ENCODE data around the gene TSPAN7.
A peak's percentile ranks its signal among the peaks of the same experiment; 100 is the strongest.

The TSPAN7 gene, protein sequence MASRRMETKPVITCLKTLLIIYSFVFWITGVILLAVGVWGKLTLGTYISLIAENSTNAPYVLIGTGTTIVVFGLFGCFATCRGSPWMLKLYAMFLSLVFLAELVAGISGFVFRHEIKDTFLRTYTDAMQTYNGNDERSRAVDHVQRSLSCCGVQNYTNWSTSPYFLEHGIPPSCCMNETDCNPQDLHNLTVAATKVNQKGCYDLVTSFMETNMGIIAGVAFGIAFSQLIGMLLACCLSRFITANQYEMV

DNA sequence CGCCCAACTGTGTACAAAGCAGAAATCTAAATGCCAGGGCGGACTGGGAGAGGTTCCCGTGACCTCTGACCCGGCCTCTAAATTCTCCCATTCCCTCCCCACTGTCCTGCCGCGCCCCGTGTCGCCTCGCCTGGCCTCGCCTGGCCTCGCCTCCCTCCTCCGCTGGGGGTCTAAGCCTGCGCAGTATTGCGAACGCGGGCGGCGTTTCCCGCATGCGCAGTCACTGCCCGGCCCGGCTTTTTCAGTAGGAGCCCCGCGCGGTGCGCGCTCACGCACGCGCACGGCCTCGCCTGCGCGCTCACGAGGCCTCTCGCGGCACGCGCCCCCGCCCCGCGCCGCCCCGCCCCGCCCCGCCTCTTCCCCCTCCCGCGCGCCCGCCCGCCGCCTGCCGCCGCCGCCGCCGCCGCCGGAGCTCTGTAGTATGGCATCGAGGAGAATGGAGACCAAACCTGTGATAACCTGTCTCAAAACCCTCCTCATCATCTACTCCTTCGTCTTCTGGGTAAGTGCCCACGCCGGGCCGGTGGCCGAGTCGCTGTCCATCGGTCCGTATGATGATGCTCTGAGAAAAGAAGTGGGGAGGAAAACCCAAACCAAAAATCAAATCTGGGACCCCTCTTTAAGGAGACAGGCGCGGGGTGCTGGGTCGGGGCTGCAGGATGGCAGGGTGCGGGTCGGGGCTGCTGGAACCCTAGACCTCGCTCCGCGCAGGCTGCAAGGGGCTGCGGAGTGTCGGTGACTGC, at the start of gene TSPAN7:
TSPAN7 (plus strand) TSS at position 417 of the 743 bp plus-strand sequence; CDS start at position 422, 5 bp downstream.
- peak; percentile 80 for DNase-seq

DNA sequence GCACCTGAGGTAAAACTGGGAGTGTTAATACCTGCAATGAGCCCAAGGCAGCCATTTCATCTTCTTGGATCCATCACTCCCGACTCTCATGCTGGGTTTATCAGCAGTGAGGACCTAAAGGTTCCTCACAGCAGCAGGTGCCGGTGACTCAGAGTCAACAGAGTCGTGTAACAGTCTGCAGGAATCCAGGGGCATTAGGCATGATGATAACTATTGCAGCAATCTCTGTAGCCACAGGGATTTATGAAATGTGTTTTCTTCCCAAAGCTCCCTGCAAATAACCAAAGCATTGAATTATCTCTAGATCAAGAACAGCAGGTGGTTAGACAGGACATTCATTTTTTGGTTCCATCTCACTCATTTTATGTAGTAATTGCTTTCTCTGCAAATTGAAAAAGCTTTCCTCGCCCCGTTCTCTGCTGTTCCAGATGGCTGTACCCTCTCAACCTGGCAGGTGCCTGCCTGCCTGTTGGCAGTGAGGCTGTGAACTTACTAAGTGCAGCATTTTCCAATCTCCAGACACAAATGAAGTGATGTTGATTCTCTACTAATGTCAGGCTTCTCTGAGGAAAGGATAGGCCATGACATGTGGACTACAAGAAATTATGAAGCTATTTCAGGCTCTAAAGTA, 48.1 kb upstream of the TSPAN7 start:
- no peak for DNase-seq

DNA sequence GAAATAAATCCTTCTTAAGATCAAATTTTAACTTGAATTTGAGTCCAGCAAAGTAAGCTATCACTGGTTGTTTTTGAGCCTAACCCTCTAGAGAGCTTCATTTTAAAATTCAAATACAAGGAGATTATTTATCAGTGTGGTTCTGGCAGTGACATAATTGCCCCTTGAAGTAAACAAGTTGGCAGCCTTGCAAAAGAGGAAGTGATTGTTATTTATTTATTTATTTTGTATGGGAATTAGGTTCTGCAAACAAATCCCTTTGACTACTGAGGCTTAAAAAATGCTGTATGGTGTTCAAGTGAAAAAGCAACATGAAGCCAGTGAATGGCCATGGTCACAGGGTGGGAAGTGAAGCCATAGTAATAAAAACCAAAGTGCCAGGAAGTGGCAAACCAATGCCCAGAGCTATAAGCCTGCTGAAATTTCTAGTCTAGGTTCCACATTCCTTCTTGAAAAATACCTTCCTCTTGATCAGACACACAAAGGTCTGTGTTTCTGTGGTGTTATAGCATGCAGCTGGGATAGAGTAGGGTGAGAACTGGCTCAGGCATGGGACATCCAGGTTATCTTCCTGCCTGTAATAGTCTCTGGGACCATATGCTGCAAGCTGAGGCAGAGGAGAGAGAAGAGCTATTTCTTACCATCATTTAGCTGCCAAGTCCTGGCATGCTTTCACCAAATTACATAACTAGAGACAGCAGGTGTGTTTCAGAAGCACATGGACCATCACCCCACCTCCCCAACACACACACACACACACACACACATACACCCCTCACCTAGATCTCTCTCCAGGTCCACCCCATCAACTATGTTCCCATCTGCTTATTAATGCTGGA, 47.1 kb upstream of the TSPAN7 start:
- no peak for DNase-seq

DNA sequence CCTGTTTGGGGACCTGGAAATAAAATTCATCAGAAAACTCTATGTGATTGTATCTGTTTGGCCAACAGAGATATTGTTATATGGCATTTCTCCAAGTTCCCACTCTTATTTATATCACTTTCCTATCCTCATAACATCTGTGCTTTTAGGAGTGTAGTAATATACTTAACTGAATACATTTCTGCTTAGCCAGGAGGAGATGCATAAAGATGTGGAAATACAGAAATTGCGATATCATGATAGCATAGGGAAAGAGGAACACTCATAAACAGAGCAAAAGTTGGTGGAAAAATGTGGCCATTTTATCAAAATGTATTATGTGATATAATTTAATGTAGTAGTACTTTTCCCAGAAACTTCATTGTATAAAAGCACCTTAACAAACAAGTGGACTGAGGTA, 46.1 kb upstream of the TSPAN7 start:
- no peak for DNase-seq

DNA sequence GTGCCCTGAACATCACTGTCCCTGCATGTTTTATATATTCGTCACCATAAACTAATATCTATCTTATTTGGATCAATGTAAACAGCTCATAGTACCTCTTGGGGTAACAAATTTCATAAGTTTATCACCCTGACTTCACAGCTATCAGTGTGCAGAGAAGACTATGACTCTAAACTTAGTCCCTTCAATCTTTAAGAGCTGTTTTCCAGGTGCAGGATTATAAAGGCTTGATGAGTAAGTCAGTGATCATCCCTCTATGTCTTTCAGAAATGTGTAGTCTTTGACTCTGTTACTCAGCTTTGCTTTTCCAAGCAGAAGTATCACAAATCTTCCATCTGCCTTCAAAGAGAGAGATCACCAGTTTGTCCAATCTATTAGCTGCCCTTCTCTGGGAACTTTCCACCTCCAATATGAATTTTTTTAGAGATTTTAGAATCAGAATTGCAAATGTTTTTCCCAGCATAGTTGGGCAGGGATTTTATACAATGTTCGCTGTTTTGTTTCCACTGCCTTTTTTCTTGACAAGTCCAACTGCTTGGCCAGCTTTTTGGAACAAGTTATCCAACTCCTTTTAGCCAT, 45.1 kb upstream of the TSPAN7 start:
- no peak for DNase-seq

DNA sequence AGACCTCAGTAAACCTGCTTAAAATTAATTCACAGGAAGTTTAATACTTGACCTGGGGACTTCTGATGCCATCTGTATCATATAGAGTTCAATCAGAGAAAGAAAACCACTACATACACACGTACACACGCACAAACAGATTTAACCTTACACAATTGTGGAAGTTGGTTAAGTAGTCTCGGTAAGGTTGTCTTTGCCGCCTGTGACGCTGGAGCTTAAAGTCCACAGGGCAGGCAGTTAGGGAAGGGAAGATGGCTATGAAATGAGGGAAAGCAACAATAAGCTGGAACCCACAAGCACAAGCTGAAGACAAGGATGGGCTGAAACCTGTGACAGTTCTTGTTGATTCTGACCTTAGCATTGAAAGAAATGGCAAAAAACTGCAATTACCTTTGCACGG, 41.7 kb upstream of the TSPAN7 start:
- no peak for DNase-seq

DNA sequence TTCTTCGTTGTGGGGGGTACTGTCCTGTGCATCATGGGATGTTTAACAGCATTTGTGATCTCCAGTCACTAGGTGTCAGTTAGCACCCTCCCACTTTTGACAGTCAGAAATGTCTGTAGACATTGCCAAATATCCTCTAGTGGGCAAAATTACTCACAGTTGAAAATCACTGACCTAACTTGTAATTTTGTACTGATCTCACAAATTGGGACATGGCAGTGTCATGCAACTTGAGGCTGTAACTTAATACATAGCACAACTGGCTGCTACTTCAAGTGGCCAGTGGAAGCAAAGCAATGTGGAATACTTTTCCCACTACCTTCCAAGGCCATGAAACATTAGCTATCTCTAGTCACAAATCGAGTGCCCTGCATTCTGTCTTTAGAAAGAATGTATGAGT, 23.2 kb upstream of the TSPAN7 start:
- no peak for DNase-seq

DNA sequence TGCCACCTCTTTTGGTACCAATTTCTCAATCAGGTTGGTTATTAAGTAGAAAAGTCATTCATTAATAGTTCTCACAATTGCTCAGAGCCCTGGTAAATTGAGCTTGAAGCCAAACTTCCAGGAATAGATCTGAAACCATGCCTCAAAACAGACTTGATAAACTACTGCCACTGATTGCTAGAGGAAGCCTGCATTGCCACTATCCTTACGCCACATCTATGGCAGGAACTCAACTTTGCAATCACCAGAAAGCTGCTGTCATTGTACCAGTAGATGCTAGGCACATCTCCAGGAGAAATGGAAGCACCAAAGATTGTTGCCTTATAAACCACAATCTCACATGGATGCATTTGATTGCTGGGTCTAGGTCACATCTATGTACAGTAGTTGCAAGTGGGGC, 21.6 kb upstream of the TSPAN7 start:
- DNase-seq, result no peak

DNA sequence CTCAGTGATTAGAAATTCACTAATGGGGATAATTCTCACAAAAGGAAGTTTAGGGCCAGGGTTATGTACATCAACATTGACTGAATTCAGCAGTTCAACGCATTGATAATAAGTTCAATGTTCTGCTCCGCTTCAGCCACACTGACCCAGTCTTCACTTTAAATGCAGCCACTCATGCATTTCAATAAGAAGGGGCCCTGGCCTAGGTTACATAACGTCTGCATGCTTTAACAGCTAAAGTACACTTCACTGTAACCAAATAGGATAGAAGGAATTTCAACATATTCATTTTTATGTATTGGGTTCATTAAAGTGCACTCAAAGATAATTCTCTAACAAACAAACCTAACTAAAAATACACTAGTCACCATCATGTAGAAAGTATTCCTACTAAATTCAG, 12.8 kb upstream of the TSPAN7 start:
- DNase-seq, result no peak

DNA sequence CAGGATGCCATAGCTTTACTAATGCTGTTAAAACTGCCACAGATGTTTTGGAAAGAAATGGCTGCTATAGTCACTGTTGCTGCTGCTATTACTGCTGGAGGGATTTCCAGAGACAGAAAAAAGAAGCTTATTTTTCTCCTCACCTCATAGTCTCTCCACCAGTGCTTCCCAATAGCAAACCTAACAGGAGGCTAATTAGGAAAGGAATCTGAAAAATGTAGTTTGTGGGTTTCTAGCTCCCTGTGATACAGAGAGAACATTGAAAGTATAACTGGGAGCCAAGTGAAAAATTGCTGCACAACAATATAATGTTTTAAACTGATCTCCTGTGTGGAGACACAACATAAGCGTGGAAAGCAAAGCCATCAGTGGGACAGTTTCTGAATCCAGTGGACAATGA, 8.6 kb upstream of the TSPAN7 start:
- DNase-seq, result no peak

DNA sequence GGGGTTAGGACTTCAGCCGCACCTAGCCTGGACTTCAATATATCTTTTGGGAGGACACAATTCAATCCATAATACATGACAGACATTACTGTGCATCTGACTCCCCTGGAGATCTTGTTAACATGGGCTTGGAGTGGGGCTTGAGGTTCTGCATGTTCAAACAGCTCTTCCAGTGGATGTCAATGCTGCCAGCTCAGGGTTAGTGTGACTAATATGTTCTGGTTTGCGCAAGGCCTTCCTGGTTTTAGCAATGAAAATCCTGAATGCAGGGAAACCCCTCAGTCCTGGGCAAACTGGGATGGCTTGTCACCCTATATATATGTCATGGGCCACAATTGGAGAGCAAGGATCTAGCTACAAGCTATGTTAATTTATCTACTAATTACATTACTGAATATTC, 2.7 kb upstream of the TSPAN7 start:
- no peak for DNase-seq

DNA sequence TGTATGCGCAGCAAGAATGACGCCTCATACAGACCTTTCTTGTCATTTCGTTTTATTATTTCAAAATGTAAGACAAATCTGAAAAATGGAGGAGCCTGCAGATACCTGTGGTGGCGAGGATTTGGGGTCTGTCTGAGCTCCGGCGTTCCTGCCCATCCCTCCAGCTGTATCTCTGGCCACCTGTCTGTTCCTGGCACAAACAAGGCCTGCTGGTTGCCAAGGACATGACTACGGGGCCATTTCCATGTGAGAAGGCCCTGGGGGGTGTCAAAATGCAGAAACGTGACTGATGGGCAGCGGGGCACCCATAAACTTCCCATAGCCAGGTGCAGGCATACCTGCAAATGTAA, 591 bp upstream of the TSPAN7 start:
- no peak for DNase-seq

DNA sequence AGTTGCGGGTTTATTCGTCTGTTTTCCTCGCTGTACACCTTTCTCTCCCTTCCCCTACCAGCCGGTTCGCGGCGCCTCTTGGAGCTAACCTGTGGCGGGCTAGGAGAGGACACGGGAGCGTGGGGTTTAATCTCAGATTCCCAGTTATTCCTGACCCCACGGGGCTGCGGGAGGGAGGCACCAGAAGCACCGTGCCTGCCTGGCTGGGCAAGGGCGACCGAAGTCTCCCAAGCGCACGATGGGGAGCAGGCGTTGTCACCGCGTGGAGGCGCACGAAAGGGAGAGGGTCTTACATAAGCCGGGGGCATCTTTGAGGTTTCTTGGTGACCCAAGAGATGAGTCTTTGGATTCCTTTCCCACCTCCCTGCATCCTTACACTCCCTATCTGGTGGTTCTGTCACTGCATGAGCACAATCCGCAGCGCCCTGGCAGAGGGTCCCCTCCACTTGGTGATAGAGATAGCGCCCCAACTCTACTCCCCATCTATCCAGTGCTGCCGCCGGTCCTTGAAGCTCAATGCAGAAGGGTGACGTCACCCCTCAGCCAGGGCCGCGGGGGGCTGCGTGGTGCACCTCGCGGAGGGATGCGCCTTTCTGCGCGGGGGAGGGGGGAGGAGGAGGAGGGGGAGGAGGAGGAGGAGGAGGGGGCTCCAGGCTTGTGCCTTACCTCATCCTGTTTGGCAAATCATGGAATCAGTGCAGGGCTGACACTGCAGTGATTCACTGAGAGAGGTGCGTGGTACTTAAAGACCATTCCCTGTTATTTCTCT, 793 bp downstream of the TSPAN7 start:
- DNase-seq, result peak; percentile 0

DNA sequence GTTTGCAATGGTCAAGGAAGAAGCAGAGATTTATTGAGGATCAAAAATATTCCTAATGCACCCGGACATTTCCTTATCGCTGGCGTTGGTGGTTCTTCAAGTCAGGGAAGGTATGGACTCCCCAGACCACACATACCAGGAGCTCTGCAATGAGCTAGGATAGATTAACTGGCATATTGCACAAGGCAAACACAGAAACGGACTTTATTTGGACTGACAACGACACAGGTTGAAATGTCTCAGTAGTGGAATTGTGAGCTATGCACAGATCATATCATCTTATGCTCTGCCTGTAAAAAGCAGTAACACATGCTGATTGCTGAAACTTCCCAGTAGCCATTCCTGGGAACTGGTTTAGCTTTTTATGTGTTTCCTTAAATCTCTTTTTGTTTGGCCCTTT, 1.7 kb downstream of the TSPAN7 start:
- no peak for DNase-seq

DNA sequence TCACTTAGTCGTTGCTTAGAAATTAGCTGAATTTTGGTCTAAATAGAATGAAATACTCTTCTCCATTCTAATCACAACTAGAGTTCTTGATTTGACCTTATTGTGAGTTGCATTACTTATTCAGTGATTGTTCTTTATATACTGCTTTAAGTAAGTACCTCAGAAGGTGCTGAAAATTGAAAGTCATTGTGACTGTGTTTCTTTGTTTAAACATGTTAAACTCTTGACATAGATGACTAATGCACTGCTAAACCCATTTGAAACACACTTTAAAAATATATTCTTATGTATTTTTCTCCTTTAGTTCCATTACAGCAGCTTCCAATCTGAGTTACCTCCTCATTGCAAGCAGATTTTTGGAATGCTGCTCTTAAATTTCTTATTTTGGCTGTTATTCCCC, 9.1 kb downstream of the TSPAN7 start:
- DNase-seq, result no peak

DNA sequence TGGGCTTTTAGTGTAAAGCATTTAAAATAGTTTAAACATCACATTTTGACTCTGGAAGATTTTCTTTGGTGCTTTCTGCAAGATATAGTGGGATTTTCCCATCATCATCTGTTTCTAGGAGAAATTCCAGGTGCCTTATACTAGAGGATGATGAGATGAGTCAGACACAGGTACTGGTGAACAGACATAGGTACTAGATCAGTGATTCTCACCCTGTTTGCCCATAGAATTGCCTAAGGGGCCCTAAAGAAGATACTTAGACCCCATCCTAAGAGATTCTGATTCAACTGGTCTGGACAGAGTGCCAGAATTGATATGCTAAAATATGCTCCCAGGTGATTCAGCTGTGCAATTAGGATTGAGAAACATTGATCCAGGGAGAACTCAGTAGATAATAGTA, 9.7 kb downstream of the TSPAN7 start:
- DNase-seq, result no peak

DNA sequence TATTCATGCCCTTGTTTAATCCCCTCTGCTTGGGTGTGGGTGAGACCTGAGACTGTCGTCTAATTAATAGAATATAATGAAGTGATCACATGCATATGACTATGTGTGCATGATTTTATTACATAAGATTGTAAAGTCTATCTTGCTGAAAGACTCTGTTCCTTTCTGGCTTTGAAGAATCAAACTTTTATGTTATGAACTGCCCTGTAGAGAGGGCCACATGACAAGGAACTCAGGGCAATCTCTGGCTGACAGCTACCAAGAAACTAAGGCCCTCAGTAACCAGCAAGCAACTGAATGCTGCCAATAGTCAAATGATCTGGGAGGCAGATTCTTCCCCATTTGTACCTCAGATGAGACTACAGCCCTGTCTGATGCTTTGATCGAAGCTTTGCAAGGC, 13.5 kb downstream of the TSPAN7 start:
- DNase-seq, result no peak

DNA sequence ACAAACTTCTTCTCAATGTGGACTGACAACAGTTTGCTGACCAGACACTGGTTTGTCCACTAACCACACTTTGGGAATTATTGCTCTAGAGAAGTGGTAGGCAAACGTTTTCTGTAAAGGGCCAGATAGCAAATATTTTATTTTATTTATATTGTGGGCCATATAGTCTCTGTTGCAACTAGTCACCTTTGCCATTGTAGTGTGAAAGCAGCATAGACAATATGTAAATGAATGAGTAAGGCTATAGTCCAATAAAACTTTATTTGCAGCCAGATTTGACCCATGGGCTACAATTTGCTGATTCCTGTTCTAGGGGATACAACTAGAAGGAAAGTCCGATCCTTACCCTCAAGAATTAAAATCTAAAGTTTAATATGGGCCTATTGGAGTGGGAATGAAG, 14.5 kb downstream of the TSPAN7 start:
- DNase-seq, result no peak

DNA sequence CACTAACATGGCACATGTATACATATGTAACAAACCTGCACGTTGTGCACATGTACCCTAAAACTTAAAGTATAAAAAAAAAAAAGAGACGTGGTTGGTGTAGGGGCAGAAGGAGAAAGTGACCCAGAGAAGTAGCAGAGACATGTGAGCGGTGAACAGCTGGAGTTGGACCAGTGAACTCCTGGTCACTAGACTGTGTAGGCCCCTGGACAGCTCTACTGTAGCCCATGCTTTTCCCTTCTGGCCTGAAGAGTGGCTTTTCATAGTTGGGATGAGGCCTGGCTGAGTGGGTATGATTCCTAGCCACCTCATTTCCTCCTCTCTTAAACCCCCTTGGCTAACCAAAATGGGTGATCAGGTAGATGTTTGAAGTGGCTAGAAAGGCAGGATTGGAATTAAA, 16.4 kb downstream of the TSPAN7 start:
- DNase-seq, result no peak

DNA sequence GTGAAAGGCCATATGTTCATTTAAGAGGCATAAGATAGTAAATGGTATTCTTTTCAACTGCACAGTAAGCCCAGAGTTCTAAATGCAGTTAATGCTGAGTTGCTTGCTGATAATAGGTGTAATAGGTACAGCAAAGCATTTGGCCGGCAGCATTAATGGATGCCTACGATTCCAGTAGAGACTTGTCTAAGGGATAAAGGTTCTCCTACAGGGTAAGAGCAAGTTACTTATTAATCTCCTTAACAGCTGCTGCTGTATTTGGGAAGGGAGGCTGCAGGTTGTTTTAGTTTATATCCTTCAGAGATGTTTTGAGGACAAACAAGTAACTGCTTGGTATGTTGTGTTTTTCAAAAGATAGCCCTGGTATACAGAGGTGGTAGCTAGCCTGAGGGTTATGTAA, 16.8 kb downstream of the TSPAN7 start:
- DNase-seq, result no peak

DNA sequence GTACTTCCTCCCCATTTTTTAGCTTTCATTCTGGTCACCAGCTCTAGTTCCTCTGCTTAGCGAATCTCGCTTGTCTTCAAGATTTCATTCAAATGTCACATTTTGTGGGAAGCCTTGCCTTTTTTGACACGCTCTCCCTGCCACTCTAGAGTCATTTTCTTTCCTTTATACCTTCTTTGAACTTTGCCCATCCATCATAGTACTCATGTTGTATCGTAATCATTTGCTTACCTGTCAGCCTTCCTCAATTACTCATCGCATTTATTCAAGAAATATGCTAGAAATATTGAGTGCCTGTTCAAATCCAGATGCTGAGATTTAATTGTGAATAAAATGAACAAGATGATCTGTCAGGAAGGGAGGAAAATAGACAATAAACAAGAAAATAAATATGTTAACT, 21.8 kb downstream of the TSPAN7 start:
- DNase-seq, result no peak

DNA sequence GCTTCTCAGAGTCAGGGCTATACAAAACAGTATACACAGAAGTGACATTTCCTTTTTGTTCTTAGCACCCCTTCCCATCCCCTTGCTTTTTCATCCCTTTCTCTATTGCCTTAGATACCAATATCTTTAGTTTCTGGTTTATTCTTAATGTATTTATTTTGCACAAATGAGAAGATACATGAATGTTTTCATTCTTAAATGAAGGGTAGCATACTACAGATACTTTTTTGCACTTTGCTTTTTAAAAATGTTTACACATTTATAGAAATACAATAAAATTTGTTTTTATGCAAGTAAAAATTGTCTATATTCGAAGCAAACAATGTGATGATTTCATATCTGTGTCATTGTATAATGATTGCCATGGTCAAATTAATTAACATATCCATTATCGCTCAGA, 33.1 kb downstream of the TSPAN7 start:
- no peak for DNase-seq

Measured in CD4-positive, alpha-beta T cell treated with Interleukin-21 for 1 hour (primary cell).